HepG2 (cell line): ENCODE data around the gene RMI2. TPM values are rescaled to one million over a fixed set of nuclear protein-coding genes. Genes with fewer than 3 reads are reported as not detected.
A peak's percentile ranks its signal among the peaks of the same experiment; 100 is the strongest.

Source experiments
- AFF4 ChIP-seq: sonication (generic); formaldehyde crosslinking; IDR thresholded peaks from 2 replicates; pipeline ENCODE4 v1.4.0; 2020; ENCODE audit warnings: missing genetic modification reagents
- PAWR ChIP-seq: sonication (generic); formaldehyde crosslinking; IDR thresholded peaks from 2 replicates; pipeline ENCODE4 v1.4.0; 2020; ENCODE audit warnings: missing genetic modification reagents, mild to moderate bottlenecking, borderline replicate concordance
- RCOR2 ChIP-seq: IDR thresholded peaks from 2 replicates; pipeline ENCODE4 v1.6.1; 2016; ENCODE audit warnings: missing biosample characterization, missing genetic modification reagents
- SALL1 ChIP-seq: sonication (generic); formaldehyde crosslinking; IDR thresholded peaks from 2 replicates; pipeline ENCODE4 v1.8.0; 2022; ENCODE audit warnings: mild to moderate bottlenecking, missing genetic modification reagents
- ZKSCAN5 ChIP-seq: sonication (generic); formaldehyde crosslinking; IDR thresholded peaks from 2 replicates; pipeline ENCODE4 v1.5.1; 2020; ENCODE audit warnings: mild to moderate bottlenecking, missing genetic modification reagents
- ZNF136 ChIP-seq: sonication (generic); formaldehyde crosslinking; IDR thresholded peaks from 2 replicates; pipeline ENCODE4 v1.8.1; 2022; ENCODE audit warnings: low read depth, mild to moderate bottlenecking, moderate library complexity, missing genetic modification reagents
- ZNF251 ChIP-seq: sonication (generic); formaldehyde crosslinking; IDR thresholded peaks from 2 replicates; pipeline ENCODE4 v1.9.0; 2021; ENCODE audit warnings: mild to moderate bottlenecking, missing genetic modification reagents
- ZNF530 ChIP-seq: sonication (generic); formaldehyde crosslinking; IDR thresholded peaks from 2 replicates; pipeline ENCODE4 v1.5.0; 2020; ENCODE audit warnings: low read depth, mild to moderate bottlenecking, missing genetic modification reagents
- ZNF615 ChIP-seq: sonication (generic); formaldehyde crosslinking; IDR thresholded peaks from 2 replicates; pipeline ENCODE4 v1.5.0; 2020; ENCODE audit warnings: mild to moderate bottlenecking, missing genetic modification reagents, borderline replicate concordance
- ZNF782 ChIP-seq: sonication (generic); formaldehyde crosslinking; IDR thresholded peaks from 2 replicates; pipeline ENCODE4 v1.4.0; 2020; ENCODE audit warnings: missing genetic modification reagents, mild to moderate bottlenecking, borderline replicate concordance
- polyA plus RNA-seq, 8 experiments: library from polyadenylated mRNA; depleted of rRNA in 3 of 8; stranded (reverse) in 7 of 8; unstranded in 1 of 8; fragments of >200 nt; fragmentation: Illumina TruSeq in 4 of 8; extraction: Trizol in 4 of 8; gene quantifications; 2 replicates each; pipeline versions ENCODE4 v1.2.1 to v1.2.3, GENCODE V29; 2011 to 2016; ENCODE audit warnings: low read depth in 4 of 8, missing spikeins in 1 of 8, mixed read lengths in 1 of 8; ENCODE audit not compliant: insufficient read depth in 1 of 8
- total RNA-seq, 5 experiments: library from RNA; depleted of rRNA; stranded (reverse); fragments of >200 nt; fragmentation: Illumina TruSeq; extraction: Trizol; gene quantifications; 2 replicates each; pipeline ENCODE4 v1.2.3, GENCODE V29; 2016; ENCODE audit warnings: low read depth in 1 of 5
- TF ChIP-seq, protein P1 (sequence below): sonication (generic); formaldehyde crosslinking; IDR thresholded peaks from 2 replicates; pipeline ENCODE4 v1.9.0; 2021; ENCODE audit warnings: missing genetic modification reagents, borderline replicate concordance
- TF ChIP-seq, protein P2 (sequence below): sonication (generic); formaldehyde crosslinking; IDR thresholded peaks from 2 replicates; pipeline ENCODE4 v1.9.0; 2021; ENCODE audit warnings: mild to moderate bottlenecking, missing genetic modification reagents
- TF ChIP-seq, protein P3 (sequence below): sonication (generic); formaldehyde crosslinking; IDR thresholded peaks from 2 replicates; pipeline ENCODE4 v1.9.0; 2022; ENCODE audit warnings: low read depth, missing genetic modification reagents

RMI2 gene
- total and polyA plus RNA-seq, 2 of the 13 experiments (the other 11 are each of a cell fraction or from before 2014, with no cell fraction given) = 24.5 to 55.7 TPM

GRCh38 chr16:11297492-11298142, 47.6 kb upstream of the RMI2 start (continued):
- TF ChIP-seq, protein P1, sequence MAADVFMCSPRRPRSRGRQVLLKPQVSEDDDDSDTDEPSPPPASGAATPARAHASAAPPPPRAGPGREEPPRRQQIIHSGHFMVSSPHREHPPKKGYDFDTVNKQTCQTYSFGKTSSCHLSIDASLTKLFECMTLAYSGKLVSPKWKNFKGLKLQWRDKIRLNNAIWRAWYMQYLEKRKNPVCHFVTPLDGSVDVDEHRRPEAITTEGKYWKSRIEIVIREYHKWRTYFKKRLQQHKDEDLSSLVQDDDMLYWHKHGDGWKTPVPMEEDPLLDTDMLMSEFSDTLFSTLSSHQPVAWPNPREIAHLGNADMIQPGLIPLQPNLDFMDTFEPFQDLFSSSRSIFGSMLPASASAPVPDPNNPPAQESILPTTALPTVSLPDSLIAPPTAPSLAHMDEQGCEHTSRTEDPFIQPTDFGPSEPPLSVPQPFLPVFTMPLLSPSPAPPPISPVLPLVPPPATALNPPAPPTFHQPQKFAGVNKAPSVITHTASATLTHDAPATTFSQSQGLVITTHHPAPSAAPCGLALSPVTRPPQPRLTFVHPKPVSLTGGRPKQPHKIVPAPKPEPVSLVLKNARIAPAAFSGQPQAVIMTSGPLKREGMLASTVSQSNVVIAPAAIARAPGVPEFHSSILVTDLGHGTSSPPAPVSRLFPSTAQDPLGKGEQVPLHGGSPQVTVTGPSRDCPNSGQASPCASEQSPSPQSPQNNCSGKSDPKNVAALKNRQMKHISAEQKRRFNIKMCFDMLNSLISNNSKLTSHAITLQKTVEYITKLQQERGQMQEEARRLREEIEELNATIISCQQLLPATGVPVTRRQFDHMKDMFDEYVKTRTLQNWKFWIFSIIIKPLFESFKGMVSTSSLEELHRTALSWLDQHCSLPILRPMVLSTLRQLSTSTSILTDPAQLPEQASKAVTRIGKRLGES = no peak
- TF ChIP-seq ZNF530 (CRISPR knock-in tag) = no peak
- no peak for TF ChIP-seq ZNF251 (CRISPR knock-in tag)
- peak; percentile 45; the same call in 1 of the 2 replicates for TF ChIP-seq ZNF136
- peak; percentile 5; the same call in 1 of the 2 replicates for TF ChIP-seq ZNF782 (CRISPR knock-in tag)
- TF ChIP-seq SALL1 = peak; percentile 83
- TF ChIP-seq, protein P2, sequence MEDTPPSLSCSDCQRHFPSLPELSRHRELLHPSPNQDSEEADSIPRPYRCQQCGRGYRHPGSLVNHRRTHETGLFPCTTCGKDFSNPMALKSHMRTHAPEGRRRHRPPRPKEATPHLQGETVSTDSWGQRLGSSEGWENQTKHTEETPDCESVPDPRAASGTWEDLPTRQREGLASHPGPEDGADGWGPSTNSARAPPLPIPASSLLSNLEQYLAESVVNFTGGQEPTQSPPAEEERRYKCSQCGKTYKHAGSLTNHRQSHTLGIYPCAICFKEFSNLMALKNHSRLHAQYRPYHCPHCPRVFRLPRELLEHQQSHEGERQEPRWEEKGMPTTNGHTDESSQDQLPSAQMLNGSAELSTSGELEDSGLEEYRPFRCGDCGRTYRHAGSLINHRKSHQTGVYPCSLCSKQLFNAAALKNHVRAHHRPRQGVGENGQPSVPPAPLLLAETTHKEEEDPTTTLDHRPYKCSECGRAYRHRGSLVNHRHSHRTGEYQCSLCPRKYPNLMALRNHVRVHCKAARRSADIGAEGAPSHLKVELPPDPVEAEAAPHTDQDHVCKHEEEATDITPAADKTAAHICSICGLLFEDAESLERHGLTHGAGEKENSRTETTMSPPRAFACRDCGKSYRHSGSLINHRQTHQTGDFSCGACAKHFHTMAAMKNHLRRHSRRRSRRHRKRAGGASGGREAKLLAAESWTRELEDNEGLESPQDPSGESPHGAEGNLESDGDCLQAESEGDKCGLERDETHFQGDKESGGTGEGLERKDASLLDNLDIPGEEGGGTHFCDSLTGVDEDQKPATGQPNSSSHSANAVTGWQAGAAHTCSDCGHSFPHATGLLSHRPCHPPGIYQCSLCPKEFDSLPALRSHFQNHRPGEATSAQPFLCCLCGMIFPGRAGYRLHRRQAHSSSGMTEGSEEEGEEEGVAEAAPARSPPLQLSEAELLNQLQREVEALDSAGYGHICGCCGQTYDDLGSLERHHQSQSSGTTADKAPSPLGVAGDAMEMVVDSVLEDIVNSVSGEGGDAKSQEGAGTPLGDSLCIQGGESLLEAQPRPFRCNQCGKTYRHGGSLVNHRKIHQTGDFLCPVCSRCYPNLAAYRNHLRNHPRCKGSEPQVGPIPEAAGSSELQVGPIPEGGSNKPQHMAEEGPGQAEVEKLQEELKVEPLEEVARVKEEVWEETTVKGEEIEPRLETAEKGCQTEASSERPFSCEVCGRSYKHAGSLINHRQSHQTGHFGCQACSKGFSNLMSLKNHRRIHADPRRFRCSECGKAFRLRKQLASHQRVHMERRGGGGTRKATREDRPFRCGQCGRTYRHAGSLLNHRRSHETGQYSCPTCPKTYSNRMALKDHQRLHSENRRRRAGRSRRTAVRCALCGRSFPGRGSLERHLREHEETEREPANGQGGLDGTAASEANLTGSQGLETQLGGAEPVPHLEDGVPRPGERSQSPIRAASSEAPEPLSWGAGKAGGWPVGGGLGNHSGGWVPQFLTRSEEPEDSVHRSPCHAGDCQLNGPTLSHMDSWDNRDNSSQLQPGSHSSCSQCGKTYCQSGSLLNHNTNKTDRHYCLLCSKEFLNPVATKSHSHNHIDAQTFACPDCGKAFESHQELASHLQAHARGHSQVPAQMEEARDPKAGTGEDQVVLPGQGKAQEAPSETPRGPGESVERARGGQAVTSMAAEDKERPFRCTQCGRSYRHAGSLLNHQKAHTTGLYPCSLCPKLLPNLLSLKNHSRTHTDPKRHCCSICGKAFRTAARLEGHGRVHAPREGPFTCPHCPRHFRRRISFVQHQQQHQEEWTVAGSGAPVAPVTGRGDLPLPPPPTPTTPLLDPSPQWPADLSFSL = peak; percentile 65; the same call in 1 of the 2 replicates
- TF ChIP-seq ZNF615 (CRISPR knock-in tag) = no peak
- TF ChIP-seq AFF4 (CRISPR knock-in tag) = no peak
- TF ChIP-seq, protein P3, sequence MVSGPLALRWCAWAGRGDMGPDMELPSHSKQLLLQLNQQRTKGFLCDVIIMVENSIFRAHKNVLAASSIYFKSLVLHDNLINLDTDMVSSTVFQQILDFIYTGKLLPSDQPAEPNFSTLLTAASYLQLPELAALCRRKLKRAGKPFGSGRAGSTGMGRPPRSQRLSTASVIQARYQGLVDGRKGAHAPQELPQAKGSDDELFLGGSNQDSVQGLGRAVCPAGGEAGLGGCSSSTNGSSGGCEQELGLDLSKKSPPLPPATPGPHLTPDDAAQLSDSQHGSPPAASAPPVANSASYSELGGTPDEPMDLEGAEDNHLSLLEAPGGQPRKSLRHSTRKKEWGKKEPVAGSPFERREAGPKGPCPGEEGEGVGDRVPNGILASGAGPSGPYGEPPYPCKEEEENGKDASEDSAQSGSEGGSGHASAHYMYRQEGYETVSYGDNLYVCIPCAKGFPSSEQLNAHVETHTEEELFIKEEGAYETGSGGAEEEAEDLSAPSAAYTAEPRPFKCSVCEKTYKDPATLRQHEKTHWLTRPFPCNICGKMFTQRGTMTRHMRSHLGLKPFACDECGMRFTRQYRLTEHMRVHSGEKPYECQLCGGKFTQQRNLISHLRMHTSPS (CRISPR knock-in tag) = peak; percentile 99
- TF ChIP-seq PAWR = peak; percentile 85; the same call in 1 of the 2 replicates
- peak; percentile 58; the same call in 1 of the 2 replicates for TF ChIP-seq RCOR2
- TF ChIP-seq ZKSCAN5 (CRISPR knock-in tag) = peak; percentile 69; the same call in 1 of the 2 replicates
